Muscle of leg (tissue), 11 donors: ENCODE measurements around the gene TXNDC16. TPM values are rescaled to one million over a fixed set of nuclear protein-coding genes. Genes with fewer than 3 reads are reported as not detected.
"Not testable (repeated sequence)": the region's sequence is repeated elsewhere in the genome, so short reads cannot be mapped to it uniquely, and the experiment has no call there.

ENCODE experiments used
- DNase-seq: peaks from one replicate; pipeline ENCODE4 v3.0.0; 2013
- H3K27ac ChIP-seq: one replicate; pipeline ENCODE4 v1.5.1; 2013; ENCODE audit warnings: mild to moderate bottlenecking, low read length, control low read depth
- H3K27me3 ChIP-seq: one replicate; pipeline ENCODE4 v1.6.1; 2013; ENCODE audit warnings: low read length; ENCODE audit not compliant: control insufficient read depth, insufficient read depth
- H3K36me3 ChIP-seq: one replicate; pipeline ENCODE4 v1.6.1; 2013; ENCODE audit warnings: low read length; ENCODE audit not compliant: control insufficient read depth, insufficient read depth
- H3K4me1 ChIP-seq: one replicate; pipeline ENCODE4 v1.6.1; 2013; ENCODE audit warnings: low read length; ENCODE audit not compliant: control insufficient read depth, insufficient read depth
- H3K4me3 ChIP-seq: one replicate; pipeline ENCODE4 v1.5.1; 2013; ENCODE audit warnings: low read length, control low read depth
- H3K9me3 ChIP-seq: replicated peaks from 2 replicates; pipeline ENCODE4 v1.6.1; 2013; ENCODE audit warnings: low read depth, low read length; ENCODE audit not compliant: control insufficient read depth
- WGBS: methylation state at CpG from one replicate; pipeline ENCODE4 v1.1.5; 2013; ENCODE audit warnings: missing lambda C conversion rate; ENCODE audit not compliant: insufficient coverage; 5-methylcytosine and 5-hydroxymethylcytosine counted together
- polyA plus RNA-seq, 8 donors: library from polyadenylated mRNA; unstranded; fragments of 120-200 nt; gene quantifications; one replicate each; pipeline versions ENCODE4 v1.2.1 to v1.2.3, GENCODE V29; 2013; ENCODE audit warnings: inconsistent platforms in 1 of 8, low replicate concordance in 1 of 8; ENCODE audit not compliant: insufficient read length in 8 of 8, insufficient read depth in 1 of 8
- total RNA-seq: library from RNA; stranded (reverse); fragments of 120-200 nt; gene quantifications from one replicate; pipeline ENCODE4 v1.2.4, GENCODE V29; 2013

TXNDC16 gene
- total and polyA plus RNA-seq, 9 donors, result 4.9 to 9.4 (median 6.3) TPM

- peak; percentile 12 for DNase-seq
- Histone ChIP-seq H3K27me3 (no peaks in the 10 kb centered on the region), H3K36me3 (no peaks in the 10 kb centered on the region), H3K9me3 (peaks cover 8% of the 10 kb centered on the region), H3K4me3 (no peak overlapping the region), H3K4me1 (no peaks in the 10 kb centered on the region), H3K27ac (no peak overlapping the region)
- no CpG with 5 or more reads among the region's 1 CpG for WGBS
Observed at GRCh38 chr14:52494444-52494843, 57.9 kb downstream of the TXNDC16 start.

GRCh38 chr14:52485350-52485960, 66.8 kb downstream of the TXNDC16 start:
- Histone ChIP-seq H3K36me3 (no peaks in the 10 kb centered on the region), H3K4me3 (no peak overlapping the region), H3K27ac (no peak overlapping the region), H3K27me3 (no peaks in the 10 kb centered on the region), H3K9me3 (no peaks in the 10 kb centered on the region), H3K4me1 (no peaks in the 10 kb centered on the region)
- WGBS, result no CpG with 5 or more reads among the region's 4 CpGs
- no peak for DNase-seq

- Histone ChIP-seq H3K4me1 (no peaks in the 10 kb centered on the region), H3K36me3 (no peaks in the 10 kb centered on the region), H3K9me3 (no peaks in the 10 kb centered on the region), H3K27ac (no peak overlapping the region), H3K27me3 (no peaks in the 10 kb centered on the region), H3K4me3 (no peak overlapping the region)
- no peak for DNase-seq
Observed at GRCh38 chr14:52481864-52482263, 70.4 kb downstream of the TXNDC16 start.

GRCh38 chr14:52473557-52473956, 78.7 kb downstream of the TXNDC16 start:
- no peak overlapping the region for H3K27ac ChIP-seq
- no peaks in the 10 kb centered on the region for H3K27me3 ChIP-seq
- H3K4me1 ChIP-seq, result no peaks in the 10 kb centered on the region
- H3K36me3 ChIP-seq, result no peaks in the 10 kb centered on the region
- peak; percentile 56 for DNase-seq
- H3K9me3 ChIP-seq, result no peaks in the 10 kb centered on the region
- no CpG with 5 or more reads among the region's 1 CpG for WGBS
- H3K4me3 ChIP-seq, result no peak overlapping the region

GRCh38 chr14:52472728-52473127, 79.6 kb downstream of the TXNDC16 start:
- no peaks in the 10 kb centered on the region for H3K4me1 ChIP-seq
- no peak for DNase-seq
- H3K27ac ChIP-seq, result no peak overlapping the region
- no peaks in the 10 kb centered on the region for H3K27me3 ChIP-seq
- no peak overlapping the region for H3K4me3 ChIP-seq
- no CpG with 5 or more reads among the region's 6 CpGs for WGBS
- no peaks in the 10 kb centered on the region for H3K36me3 ChIP-seq
- H3K9me3 ChIP-seq, result no peaks in the 10 kb centered on the region

GRCh38 chr14:52472251-52472650, 80.1 kb downstream of the TXNDC16 start:
- H3K4me3 ChIP-seq, H3K4me1 ChIP-seq, DNase-seq, H3K9me3 ChIP-seq, H3K36me3 ChIP-seq, H3K27me3 ChIP-seq, H3K27ac ChIP-seq: not testable (repeated sequence)
- 90% methylated on average over 9 of the region's 13 CpGs for WGBS

GRCh38 chr14:52467515-52468266, 84.6 kb downstream of the TXNDC16 start:
- no peaks in the 10 kb centered on the region for H3K4me1 ChIP-seq
- WGBS, result no CpG with 5 or more reads among the region's 7 CpGs
- no peak overlapping the region for H3K27ac ChIP-seq
- DNase-seq, result peak; percentile 32
- no peaks in the 10 kb centered on the region for H3K36me3 ChIP-seq
- no peaks in the 10 kb centered on the region for H3K27me3 ChIP-seq
- no peak overlapping the region for H3K4me3 ChIP-seq
- H3K9me3 ChIP-seq, result no peaks in the 10 kb centered on the region

- DNase-seq, result no peak
- no peaks in the 10 kb centered on the region for H3K27me3 ChIP-seq
- WGBS, result no CpG with 5 or more reads among the region's 4 CpGs
- peaks cover 4% of the 10 kb centered on the region for H3K9me3 ChIP-seq
- H3K4me3 ChIP-seq, result no peak overlapping the region
- H3K27ac ChIP-seq, result no peak overlapping the region
- H3K4me1 ChIP-seq, result no peaks in the 10 kb centered on the region
- no peaks in the 10 kb centered on the region for H3K36me3 ChIP-seq
Observed at GRCh38 chr14:52464175-52464574, 88.1 kb downstream of the TXNDC16 start.

GRCh38 chr14:52463375-52463774, 88.9 kb downstream of the TXNDC16 start:
- H3K4me1 ChIP-seq, result no peaks in the 10 kb centered on the region
- WGBS, result 100% methylated on average over 2 of the region's 3 CpGs
- H3K36me3 ChIP-seq, result no peaks in the 10 kb centered on the region
- no peak for DNase-seq
- no peak overlapping the region for H3K4me3 ChIP-seq
- H3K9me3 ChIP-seq, result peaks cover 4% of the 10 kb centered on the region
- H3K27me3 ChIP-seq, result no peaks in the 10 kb centered on the region
- H3K27ac ChIP-seq, result no peak overlapping the region

- H3K27ac ChIP-seq, result no peak overlapping the region
- no peak for DNase-seq
- no peaks in the 10 kb centered on the region for H3K4me1 ChIP-seq
- 100% methylated on average over 1 of the region's 1 CpG for WGBS
- no peaks in the 10 kb centered on the region for H3K27me3 ChIP-seq
- no peaks in the 10 kb centered on the region for H3K36me3 ChIP-seq
- no peak overlapping the region for H3K4me3 ChIP-seq
- H3K9me3 ChIP-seq, result peaks cover 4% of the 10 kb centered on the region
Observed at GRCh38 chr14:52461721-52462120, 90.6 kb downstream of the TXNDC16 start.
